Gastrocnemius medialis (tissue), 4 donors: Measurements from ENCODE around the gene BMP10. TPM values are rescaled to one million over a fixed set of nuclear protein-coding genes. Genes with fewer than 3 reads are reported as not detected.

Experiments
- ATAC-seq, 2 donors: fragments of 150-250 bp; one replicate each; pipeline ENCODE4 v1.9.1; 2016
- DNase-seq, 2 donors: peaks; one replicate each; pipeline ENCODE4 v3.0.0-alpha.2; 2019
- H3K27ac ChIP-seq, 4 donors: fragments of 200-600 bp; sonication (generic); 1 replicate in 1 of 4; 2 replicates in 3 of 4; pipeline ENCODE4 v1.5.1; 2016 to 2018; ENCODE audit warnings: mild to moderate bottlenecking in 2 of 4, moderate library complexity in 1 of 4
- H3K27me3 ChIP-seq, 3 donors: fragments of 200-600 bp; sonication (generic) in 2 of 3; 1 replicate in 1 of 3; 2 replicates in 2 of 3; pipeline versions ENCODE4 v1.5.1 to v1.6.0; 2016 to 2019; ENCODE audit warnings: mild to moderate bottlenecking in 1 of 3, moderate library complexity in 1 of 3
- H3K36me3 ChIP-seq, 2 donors: fragments of 200-600 bp; sonication (generic) in 1 of 2; one replicate each; pipeline ENCODE4 v1.5.1; 2017 to 2018
- H3K4me1 ChIP-seq, 2 donors: fragments of 200-600 bp; sonication (generic) in 1 of 2; one replicate each; pipeline ENCODE4 v1.5.1; 2016 to 2017; ENCODE audit warnings: mild to moderate bottlenecking in 2 of 2
- H3K4me3 ChIP-seq, 4 donors: fragments of 200-600 bp; sonication (generic) in 3 of 4; 1 replicate in 1 of 4; 2 replicates in 3 of 4; pipeline ENCODE4 v1.5.1; 2016 to 2019; ENCODE audit warnings: mild to moderate bottlenecking in 2 of 4
- H3K9me3 ChIP-seq, 3 donors: fragments of 200-600 bp; sonication (generic) in 2 of 3; 1 replicate in 1 of 3; 2 replicates in 2 of 3; pipeline ENCODE4 v1.5.1; 2016 to 2019
- CTCF ChIP-seq, 5 experiments: fragments of 450-650 bp in 3 of 5; fragments of 200-600 bp in 2 of 5; sonication (generic) in 2 of 5; IDR thresholded peaks in 4 of 5; conservative IDR thresholded peaks in 1 of 5; 1 replicate in 4 of 5; 2 replicates in 1 of 5; pipeline ENCODE4 v1.5.1; 2016 to 2019; ENCODE audit warnings: antibody characterized with exemption in 5 of 5, mild to moderate bottlenecking in 3 of 5, moderate library complexity in 3 of 5
- POLR2A ChIP-seq, 2 donors: fragments of 450-650 bp; IDR thresholded peaks; one replicate each; pipeline ENCODE4 v1.6.1; 2017; ENCODE audit warnings: antibody characterized with exemption in 2 of 2, mild to moderate bottlenecking in 2 of 2, moderate library complexity in 2 of 2
- in situ Hi-C, 4 donors: fragments of 200-750 bp; cut with MboI; loops; one replicate each; pipeline versions ENCODE4 v1.15.0 to v1.8.0; 2017; ENCODE audit warnings: low sequenced_read_pairs in 4 of 4
- intact Hi-C: fragments of 100-400 bp; cut with DNase I; formaldehyde crosslinking; loops from one replicate; pipeline ENCODE4 v1.15.1; 2023; ENCODE audit warnings: low total_unique reads
- total RNA-seq, 4 donors: library from RNA; depleted of rRNA; stranded (reverse); fragments of >200 nt; gene quantifications; one replicate each; pipeline versions ENCODE4 v1.1.0 to v1.2.3, GENCODE V29; 2016

Gene BMP10
- total RNA-seq, 4 donors from 2014 or later: not detected

DNA sequence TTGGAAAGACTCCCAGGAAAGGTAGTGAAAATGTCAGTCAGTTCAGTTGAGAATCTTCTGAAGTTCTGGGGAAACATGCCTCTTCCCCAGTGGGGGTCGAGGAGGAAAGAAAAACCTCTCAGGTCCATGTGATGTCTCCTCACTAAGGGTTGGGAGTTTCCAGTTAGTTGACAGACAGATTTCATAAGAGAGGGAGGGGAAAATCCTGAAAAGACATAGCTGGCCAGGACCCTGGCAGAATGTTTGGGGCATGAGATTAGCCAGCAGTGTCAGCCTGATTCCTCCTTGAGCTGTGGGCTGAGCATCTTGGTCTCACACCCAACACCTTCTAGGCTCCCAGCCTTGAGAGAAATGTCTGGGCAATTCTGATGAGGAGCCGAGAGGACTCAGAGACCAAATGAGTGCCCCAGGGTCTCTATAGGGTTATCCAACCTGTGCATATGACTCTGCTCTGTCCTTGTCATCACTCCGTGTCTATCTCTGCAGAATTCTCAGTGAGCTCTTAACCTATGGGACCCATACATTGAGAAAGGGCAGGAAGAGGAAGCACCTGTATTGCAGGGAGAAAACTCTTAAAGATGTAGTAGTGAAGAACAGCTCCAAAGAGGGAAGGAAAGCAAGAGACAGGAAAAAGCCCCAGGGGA, 13.9 kb downstream of the BMP10 start:
- DNase-seq: no peak
- H3K4me1 ChIP-seq: no peaks in the 10 kb centered on the region
- TF ChIP-seq CTCF (IDR thresholded peaks at IDR 0.05 in 4 of 5, conservative IDR thresholded peaks at IDR 0.05 in 1 of 5) (no peak), POLR2A (IDR thresholded peaks at IDR 0.05) (no peak)
- in situ Hi-C loops (no loop called here), intact Hi-C loops (no loop called here)
- no peak overlapping the region for H3K27ac ChIP-seq
- H3K27me3 ChIP-seq: no peaks in the 10 kb centered on the region
- H3K9me3 ChIP-seq: no peaks in the 10 kb centered on the region
- no peaks in the 10 kb centered on the region for H3K36me3 ChIP-seq
- no peak overlapping the region for H3K4me3 ChIP-seq
- no peak for ATAC-seq

GRCh38 chr2:68855550-68855949, 15.6 kb downstream of the BMP10 start:
- Histone ChIP-seq H3K9me3 (no peaks in the 10 kb centered on the region), H3K27me3 (no peaks in the 10 kb centered on the region), H3K36me3 (no peaks in the 10 kb centered on the region), H3K4me1 (no peaks in the 10 kb centered on the region), H3K4me3 (no peak overlapping the region), H3K27ac (no peak overlapping the region)
- ATAC-seq (no peak), DNase-seq (no peak)
- intact Hi-C loops (no loop called here), in situ Hi-C loops (no loop called here)
- TF ChIP-seq POLR2A (IDR thresholded peaks at IDR 0.05) (no peak), CTCF (IDR thresholded peaks at IDR 0.05 in 4 of 5, conservative IDR thresholded peaks at IDR 0.05 in 1 of 5) (no peak)

DNA sequence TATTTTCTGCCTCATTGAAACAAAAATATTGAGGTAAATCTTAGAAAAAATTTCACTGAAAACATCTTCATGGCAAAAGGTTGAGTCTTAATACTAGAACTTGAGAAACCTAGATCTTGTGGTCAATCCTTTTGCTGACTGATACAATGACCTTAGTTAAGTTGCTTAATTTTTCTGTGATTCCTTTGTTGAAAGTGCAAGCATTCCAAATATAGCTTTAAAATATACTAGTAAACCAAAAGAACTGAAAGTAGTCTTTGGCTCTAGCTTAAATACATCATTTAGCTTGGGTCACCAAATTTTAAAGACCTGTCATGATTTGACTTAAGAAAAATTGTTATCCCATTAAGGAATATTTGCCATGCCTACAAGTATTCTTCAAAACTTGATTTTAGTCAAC, 16.7 kb downstream of the BMP10 start:
- intact Hi-C loops (no loop called here), in situ Hi-C loops (no loop called here)
- TF ChIP-seq POLR2A (IDR thresholded peaks at IDR 0.05): no peak
- no peak for TF ChIP-seq CTCF (IDR thresholded peaks at IDR 0.05 in 4 of 5, conservative IDR thresholded peaks at IDR 0.05 in 1 of 5)
- H3K27ac ChIP-seq: no peak overlapping the region
- ATAC-seq (no peak), DNase-seq (no peak)
- no peaks in the 10 kb centered on the region for H3K4me1 ChIP-seq
- no peaks in the 10 kb centered on the region for H3K36me3 ChIP-seq
- no peak overlapping the region for H3K4me3 ChIP-seq
- H3K27me3 ChIP-seq: no peaks in the 10 kb centered on the region
- H3K9me3 ChIP-seq: no peaks in the 10 kb centered on the region

GRCh38 chr2:68853915-68854314, 17.3 kb downstream of the BMP10 start:
- intact Hi-C loops: no loop called here
- TF ChIP-seq POLR2A (IDR thresholded peaks at IDR 0.05): no peak
- no peak for ATAC-seq

GRCh38 chr2:68853035-68853434, 18.2 kb downstream of the BMP10 start:
- in situ Hi-C loops: no loop called here
- no peaks in the 10 kb centered on the region for H3K27me3 ChIP-seq
- H3K27ac ChIP-seq: no peak overlapping the region
- no peak for DNase-seq
- no peak overlapping the region for H3K4me3 ChIP-seq
- H3K4me1 ChIP-seq: no peaks in the 10 kb centered on the region
- no peak for ATAC-seq
- no peaks in the 10 kb centered on the region for H3K9me3 ChIP-seq
- H3K36me3 ChIP-seq: no peaks in the 10 kb centered on the region
- TF ChIP-seq CTCF (IDR thresholded peaks at IDR 0.05 in 4 of 5, conservative IDR thresholded peaks at IDR 0.05 in 1 of 5): no peak
- no peak for TF ChIP-seq POLR2A (IDR thresholded peaks at IDR 0.05)
- intact Hi-C loops: no loop called here

More at GRCh38 chr2:68853915-68854314, 17.3 kb downstream of the BMP10 start:
- no peaks in the 10 kb centered on the region for H3K27me3 ChIP-seq
- in situ Hi-C loops: no loop called here
- H3K9me3 ChIP-seq: no peaks in the 10 kb centered on the region
- no peak overlapping the region for H3K27ac ChIP-seq
- no peaks in the 10 kb centered on the region for H3K4me1 ChIP-seq
- no peaks in the 10 kb centered on the region for H3K36me3 ChIP-seq
- no peak overlapping the region for H3K4me3 ChIP-seq
- DNase-seq: no peak
